G401.6 (cell line): Measurements from ENCODE around the gene CD226.

ENCODE experiments used
- FAIRE-seq: peaks from 2 replicates; lab custom pipeline; 2012; peaks lifted over from hg19 to GRCh38; lab: Jason Lieb, UNC

Gene CD226

GRCh38 chr18:69813559-69813958, 134.1 kb downstream of the CD226 start:
- FAIRE-seq, result no peak

- FAIRE-seq, result no peak
Measured at GRCh38 chr18:69808399-69808798, 139.3 kb downstream of the CD226 start.

- FAIRE-seq, result no peak
Measured at GRCh38 chr18:69804776-69805501, 142.7 kb downstream of the CD226 start.
